ENCODE results near the gene SDK1.

- no peak for TF ChIP-seq RXRA (IDR thresholded peaks at IDR 0.05)
- TF ChIP-seq CTCF (IDR thresholded peaks at IDR 0.05; ENCODE audit: low read depth, low read length, missing input control): no peak
Observed at GRCh38 chr7:4215176-4215720, 914.2 kb downstream of the SDK1 start.

Measured in liver (tissue), 3 donors.